GM23248 (cell line): ENCODE data around the gene UQCRQ. TPM values are rescaled to one million over a fixed set of nuclear protein-coding genes. Genes with fewer than 3 reads are reported as not detected.

ENCODE experiments used
- DNase-seq: peaks from one replicate; pipeline ENCODE4 v3.0.0-alpha.2; 2015
- H2AFZ ChIP-seq: fragments of 200-600 bp; sonication (generic); 2 replicates; pipeline ENCODE4 v1.6.1; 2016; ENCODE audit warnings: antibody characterized with exemption
- H3F3A ChIP-seq: fragments of 200-600 bp; sonication (generic); 2 replicates; pipeline ENCODE4 v1.6.1; 2016; ENCODE audit warnings: mild to moderate bottlenecking, antibody characterized with exemption, mixed run types; ENCODE audit not compliant: insufficient read depth
- H3K27ac ChIP-seq: fragments of 200-600 bp; sonication (generic); 2 replicates; pipeline ENCODE4 v1.5.1; 2016; ENCODE audit warnings: mild to moderate bottlenecking
- H3K27me3 ChIP-seq: fragments of 200-600 bp; sonication (generic); replicated peaks from 2 replicates; pipeline ENCODE4 v1.6.1; 2016; ENCODE audit warnings: mild to moderate bottlenecking; ENCODE audit not compliant: insufficient read depth
- H3K36me3 ChIP-seq: fragments of 200-600 bp; sonication (generic); 2 replicates; pipeline ENCODE4 v1.6.1; 2016; ENCODE audit warnings: low read depth, mild to moderate bottlenecking
- H3K4me1 ChIP-seq: fragments of 200-600 bp; sonication (generic); 2 replicates; pipeline ENCODE4 v1.6.1; 2016; ENCODE audit warnings: mild to moderate bottlenecking; ENCODE audit not compliant: insufficient read depth
- H3K4me2 ChIP-seq: fragments of 200-600 bp; sonication (generic); one replicate; pipeline ENCODE4 v1.6.1; 2016; ENCODE audit warnings: mild to moderate bottlenecking; ENCODE audit not compliant: unreplicated experiment
- H3K4me3 ChIP-seq: fragments of 200-600 bp; sonication (generic); 2 replicates; pipeline ENCODE4 v1.5.1; 2016; ENCODE audit warnings: mild to moderate bottlenecking
- H3K79me2 ChIP-seq: fragments of 200-600 bp; sonication (generic); 2 replicates; pipeline ENCODE4 v1.6.1; 2016; ENCODE audit warnings: mild to moderate bottlenecking; ENCODE audit not compliant: insufficient read depth
- H3K9ac ChIP-seq: fragments of 200-600 bp; sonication (generic); 2 replicates; pipeline ENCODE4 v1.6.1; 2016; ENCODE audit warnings: mild to moderate bottlenecking
- H3K9me2 ChIP-seq: fragments of 200-600 bp; sonication (generic); 2 replicates; pipeline ENCODE4 v1.6.1; 2016; ENCODE audit warnings: mixed run types, mild to moderate bottlenecking, moderate library complexity; ENCODE audit not compliant: insufficient read depth
- H3K9me3 ChIP-seq: fragments of 200-600 bp; sonication (generic); one replicate; pipeline ENCODE4 v1.6.1; 2017; ENCODE audit warnings: low read depth
- H4K20me1 ChIP-seq: fragments of 200-600 bp; sonication (generic); 2 replicates; pipeline ENCODE4 v1.6.0; 2016; ENCODE audit not compliant: insufficient read depth
- EZH2 ChIP-seq: fragments of 200-600 bp; sonication (generic); IDR thresholded peaks from 2 replicates; pipeline ENCODE4 v1.6.1; 2018; ENCODE audit warnings: antibody characterized with exemption, mild to moderate bottlenecking; ENCODE audit not compliant: insufficient read depth, poor library complexity, severe bottlenecking
- EZH2phosphoT487 ChIP-seq: fragments of 200-600 bp; sonication (generic); IDR thresholded peaks from 2 replicates; pipeline ENCODE4 v1.6.1; 2018; ENCODE audit warnings: antibody characterized with exemption, moderate library complexity, mild to moderate bottlenecking, low read depth; ENCODE audit not compliant: insufficient read depth
- WGBS, 2 experiments: methylation state at CpG; one replicate each; pipeline ENCODE4 v1.1.6; 2015 to 2017; ENCODE audit warnings: low lambda C conversion rate in 2 of 2, low coverage in 1 of 2; ENCODE audit errors: missing lambda C conversion rate in 2 of 2; 5-methylcytosine and 5-hydroxymethylcytosine counted together
- in situ Hi-C: fragments of 300-500 bp; cut with MboI; formaldehyde crosslinking; loops from 2 replicates; pipeline ENCODE4 v1.15.0; 2020
- polyA plus RNA-seq: library from polyadenylated mRNA; unstranded; fragments of >200 nt; fragmentation: Nextera tagmentation; extraction: Ambion mirVana; gene quantifications from 2 replicates; pipeline ENCODE4 v1.2.1, GENCODE V29; 2016
- total RNA-seq: library from RNA; depleted of rRNA; stranded (reverse); fragments of >200 nt; shearing (Covaris generic); gene quantifications from 2 replicates; pipeline ENCODE4 v1.2.3, GENCODE V29; 2014

UQCRQ gene
- total and polyA plus RNA-seq, 2 experiments from 2014 or later = 138 to 1,006 TPM

DNA sequence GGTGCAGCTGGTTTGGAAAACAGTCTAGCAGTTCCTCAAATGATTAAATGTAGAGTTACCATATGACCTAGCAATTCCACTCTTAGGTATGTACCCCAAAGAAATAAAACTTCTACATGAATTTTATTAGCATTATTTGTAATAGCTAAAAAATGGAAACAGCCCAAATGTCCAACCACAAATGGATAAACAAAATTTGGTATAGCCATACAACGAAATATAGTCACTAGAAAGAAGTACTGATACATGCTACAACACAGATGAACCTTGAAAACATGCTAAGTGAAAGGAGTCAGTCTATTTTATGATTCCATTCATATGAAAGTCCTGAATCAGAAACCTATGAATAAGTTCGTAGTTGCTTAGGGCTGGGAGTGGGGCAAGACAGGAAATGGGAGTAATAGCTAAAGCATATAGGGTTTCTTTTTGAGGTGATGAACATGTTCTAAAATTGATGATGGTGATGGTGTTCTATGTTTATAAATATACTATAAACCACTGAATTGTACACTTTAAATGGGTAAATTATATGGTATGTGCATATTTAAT, 6.5 kb upstream of the UQCRQ start:
- H3K79me2 ChIP-seq = no peaks in the 10 kb centered on the region
- DNase-seq = no peak
- in situ Hi-C loops = no loop called here
- TF ChIP-seq EZH2phosphoT487 = no peak
- H2AFZ ChIP-seq = no peak overlapping the region
- no peaks in the 10 kb centered on the region for H3K4me1 ChIP-seq
- no peaks in the 10 kb centered on the region for H3K9me2 ChIP-seq
- H3K27me3 ChIP-seq = no peaks in the 10 kb centered on the region
- H4K20me1 ChIP-seq = no peaks in the 10 kb centered on the region
- no peaks in the 10 kb centered on the region for H3K9me3 ChIP-seq
- no peak overlapping the region for H3K4me2 ChIP-seq
- no peaks in the 10 kb centered on the region for H3F3A ChIP-seq
- H3K36me3 ChIP-seq = no peaks in the 10 kb centered on the region
- no peak overlapping the region for H3K27ac ChIP-seq
- 75 to 95% methylated on average over 2 of the region's 2 CpGs for WGBS, 2 experiments
- H3K9ac ChIP-seq = no peak overlapping the region
- no peak overlapping the region for H3K4me3 ChIP-seq

GRCh38 chr5:132860742-132861141, 5.7 kb upstream of the UQCRQ start:
- Histone ChIP-seq H4K20me1 (no peaks in the 10 kb centered on the region), H2AFZ (no peak overlapping the region), H3K9me3 (no peaks in the 10 kb centered on the region), H3K9me2 (no peaks in the 10 kb centered on the region), H3K4me2 (no peak overlapping the region), H3K9ac (no peak overlapping the region), H3K79me2 (no peaks in the 10 kb centered on the region), H3K4me1 (0 out of 2 replicates have a peak, but pooled peaks cover 2% of the 10 kb centered on the region), H3K36me3 (no peaks in the 10 kb centered on the region), H3F3A (no peaks in the 10 kb centered on the region), H3K27ac (no peak overlapping the region), H3K4me3 (no peak overlapping the region), H3K27me3 (no peaks in the 10 kb centered on the region)
- in situ Hi-C loops = no loop called here
- WGBS, 2 experiments = 41 to 43% methylated on average over 5 of the region's 5 CpGs
- no peak for DNase-seq
- no peak for TF ChIP-seq EZH2phosphoT487
- no peak for TF ChIP-seq EZH2

GRCh38 chr5:132865668-132866341, 637 bp upstream of the UQCRQ start:
- Histone ChIP-seq H3K4me3 (peak overlapping the region; percentile 96), H3K27me3 (no peaks in the 10 kb centered on the region), H2AFZ (peak overlapping the region; percentile 95), H3K4me2 (peak overlapping the region; percentile 86), H3F3A (peaks cover 33% of the 10 kb centered on the region), H3K4me1 (peaks cover 15% of the 10 kb centered on the region), H4K20me1 (no peaks in the 10 kb centered on the region), H3K27ac (peak overlapping the region; percentile 93), H3K9ac (peak overlapping the region; percentile 97), H3K36me3 (peaks cover 7% of the 10 kb centered on the region; the same call in 1 of the 2 replicates), H3K9me2 (no peaks in the 10 kb centered on the region), H3K79me2 (peaks cover 29% of the 10 kb centered on the region), H3K9me3 (no peaks in the 10 kb centered on the region)
- TF ChIP-seq EZH2 (no peak), EZH2phosphoT487 (no peak)
- DNase-seq = no peak
- whole genome bisulfite sequencing, 2 experiments = 32 to 33% methylated on average over 30 of the region's 30 CpGs
- in situ Hi-C loops = no loop called here

DNA sequence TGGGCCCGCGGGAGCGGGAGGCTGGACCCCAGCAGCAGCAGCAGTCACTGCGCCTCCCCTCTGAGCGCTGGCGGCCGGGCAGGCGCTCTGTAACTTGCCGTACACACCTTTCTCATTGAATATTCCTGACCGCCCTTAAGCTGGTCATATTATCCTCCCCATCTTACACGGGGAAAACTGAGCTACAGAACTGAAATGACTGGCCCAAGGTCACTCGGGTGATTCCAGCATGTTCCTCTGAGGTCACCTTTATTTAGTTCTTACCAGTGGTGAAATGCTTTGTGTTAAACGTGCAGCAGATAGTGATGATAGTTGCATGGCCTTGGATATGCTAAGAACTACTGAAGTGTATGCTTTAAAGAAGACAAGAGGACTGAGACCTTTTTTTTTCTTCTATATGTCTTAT, 607 bp downstream of the UQCRQ start:
- in situ Hi-C loops = no loop called here
- TF ChIP-seq EZH2phosphoT487 (no peak), EZH2 (no peak)
- no peaks in the 10 kb centered on the region for H3K27me3 ChIP-seq
- peak overlapping the region; percentile 86 for H3K4me2 ChIP-seq
- peaks cover 15% of the 10 kb centered on the region for H3K4me1 ChIP-seq
- no peaks in the 10 kb centered on the region for H4K20me1 ChIP-seq
- DNase-seq = no peak
- peak overlapping the region; percentile 95 for H2AFZ ChIP-seq
- H3F3A ChIP-seq = peaks cover 45% of the 10 kb centered on the region
- H3K27ac ChIP-seq = peak overlapping the region; percentile 93
- peaks cover 7% of the 10 kb centered on the region; the same call in 1 of the 2 replicates for H3K36me3 ChIP-seq
- no peaks in the 10 kb centered on the region for H3K9me2 ChIP-seq
- peaks cover 29% of the 10 kb centered on the region for H3K79me2 ChIP-seq
- 1 to 3% methylated on average over 13 of the region's 13 CpGs for WGBS, 2 experiments
- H3K4me3 ChIP-seq = peak overlapping the region; percentile 96
- no peaks in the 10 kb centered on the region for H3K9me3 ChIP-seq
- H3K9ac ChIP-seq = peak overlapping the region; percentile 97
